Measurements from ENCODE around the gene TASOR.

DNA sequence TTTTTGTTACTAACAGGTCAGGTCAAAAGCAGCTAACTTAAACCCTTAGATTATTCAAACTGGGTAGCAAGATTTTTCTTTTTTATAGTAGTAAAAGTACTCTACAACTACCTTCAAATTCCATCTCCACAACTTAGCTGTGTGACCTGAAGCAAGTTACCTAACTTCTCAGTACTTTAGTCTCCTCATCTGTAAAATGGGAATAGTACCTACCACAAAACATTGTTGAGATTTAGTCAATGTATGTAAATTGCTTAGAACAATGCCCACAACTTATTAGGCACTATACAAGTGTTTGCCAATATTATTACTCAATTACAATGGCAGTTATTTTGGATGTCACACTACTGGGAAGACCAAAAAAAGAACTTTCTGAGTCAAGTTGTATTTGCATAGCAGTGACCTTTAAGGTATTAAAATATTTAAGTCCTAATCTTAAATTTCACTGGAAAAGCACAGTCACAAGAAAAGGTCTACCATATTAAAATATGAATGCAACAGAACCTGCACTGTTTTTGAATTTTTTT is 2.9 kb downstream of the TASOR start:
- TF ChIP-seq POLR2A (IDR thresholded peaks at IDR 0.05): no peak
- TF ChIP-seq, protein P1, sequence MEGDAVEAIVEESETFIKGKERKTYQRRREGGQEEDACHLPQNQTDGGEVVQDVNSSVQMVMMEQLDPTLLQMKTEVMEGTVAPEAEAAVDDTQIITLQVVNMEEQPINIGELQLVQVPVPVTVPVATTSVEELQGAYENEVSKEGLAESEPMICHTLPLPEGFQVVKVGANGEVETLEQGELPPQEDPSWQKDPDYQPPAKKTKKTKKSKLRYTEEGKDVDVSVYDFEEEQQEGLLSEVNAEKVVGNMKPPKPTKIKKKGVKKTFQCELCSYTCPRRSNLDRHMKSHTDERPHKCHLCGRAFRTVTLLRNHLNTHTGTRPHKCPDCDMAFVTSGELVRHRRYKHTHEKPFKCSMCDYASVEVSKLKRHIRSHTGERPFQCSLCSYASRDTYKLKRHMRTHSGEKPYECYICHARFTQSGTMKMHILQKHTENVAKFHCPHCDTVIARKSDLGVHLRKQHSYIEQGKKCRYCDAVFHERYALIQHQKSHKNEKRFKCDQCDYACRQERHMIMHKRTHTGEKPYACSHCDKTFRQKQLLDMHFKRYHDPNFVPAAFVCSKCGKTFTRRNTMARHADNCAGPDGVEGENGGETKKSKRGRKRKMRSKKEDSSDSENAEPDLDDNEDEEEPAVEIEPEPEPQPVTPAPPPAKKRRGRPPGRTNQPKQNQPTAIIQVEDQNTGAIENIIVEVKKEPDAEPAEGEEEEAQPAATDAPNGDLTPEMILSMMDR (IDR thresholded peaks at IDR 0.05): no peak
